SK-N-SH (cell line): ENCODE data around the gene PALM2AKAP2.

ENCODE experiments used
- POLR2AphosphoS5 ChIP-seq: IDR thresholded peaks from 2 replicates; pipeline ENCODE4 v1.6.1; 2012; ENCODE audit warnings: low read depth, low read length
- SMC3 ChIP-seq: IDR thresholded peaks from 2 replicates; pipeline ENCODE4 v1.6.1; 2012; ENCODE audit warnings: low read depth, low read length, improper control_type of control experiment
- TEAD4 ChIP-seq: IDR thresholded peaks from 2 replicates; pipeline ENCODE4 v1.4.0; 2012; ENCODE audit warnings: mild to moderate bottlenecking, borderline replicate concordance; ENCODE audit not compliant: insufficient read depth
- ZBTB33 ChIP-seq: IDR thresholded peaks from 2 replicates; pipeline ENCODE4 v1.4.0; 2012; ENCODE audit warnings: low read depth, borderline replicate concordance
- TF ChIP-seq, protein P1 (sequence below): fragments of 200-600 bp; sonication (generic); IDR thresholded peaks from 2 replicates; pipeline ENCODE4 v1.6.1; 2017; ENCODE audit warnings: antibody characterized with exemption, mild to moderate bottlenecking, moderate library complexity
- TF ChIP-seq, protein P2 (sequence below): fragments of 150-350 bp; IDR thresholded peaks from 2 replicates; pipeline ENCODE4 v1.6.1; 2017; ENCODE audit warnings: antibody characterized with exemption, low read length, low read depth, borderline replicate concordance

GRCh38 chr9:109812818-109813281 lies 32.9 kb downstream of the PALM2AKAP2 start:
- TF ChIP-seq, protein P1, sequence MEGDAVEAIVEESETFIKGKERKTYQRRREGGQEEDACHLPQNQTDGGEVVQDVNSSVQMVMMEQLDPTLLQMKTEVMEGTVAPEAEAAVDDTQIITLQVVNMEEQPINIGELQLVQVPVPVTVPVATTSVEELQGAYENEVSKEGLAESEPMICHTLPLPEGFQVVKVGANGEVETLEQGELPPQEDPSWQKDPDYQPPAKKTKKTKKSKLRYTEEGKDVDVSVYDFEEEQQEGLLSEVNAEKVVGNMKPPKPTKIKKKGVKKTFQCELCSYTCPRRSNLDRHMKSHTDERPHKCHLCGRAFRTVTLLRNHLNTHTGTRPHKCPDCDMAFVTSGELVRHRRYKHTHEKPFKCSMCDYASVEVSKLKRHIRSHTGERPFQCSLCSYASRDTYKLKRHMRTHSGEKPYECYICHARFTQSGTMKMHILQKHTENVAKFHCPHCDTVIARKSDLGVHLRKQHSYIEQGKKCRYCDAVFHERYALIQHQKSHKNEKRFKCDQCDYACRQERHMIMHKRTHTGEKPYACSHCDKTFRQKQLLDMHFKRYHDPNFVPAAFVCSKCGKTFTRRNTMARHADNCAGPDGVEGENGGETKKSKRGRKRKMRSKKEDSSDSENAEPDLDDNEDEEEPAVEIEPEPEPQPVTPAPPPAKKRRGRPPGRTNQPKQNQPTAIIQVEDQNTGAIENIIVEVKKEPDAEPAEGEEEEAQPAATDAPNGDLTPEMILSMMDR, result no peak
- TF ChIP-seq ZBTB33, result no peak
- no peak for TF ChIP-seq SMC3
- no peak for TF ChIP-seq TEAD4
- TF ChIP-seq, protein P2, sequence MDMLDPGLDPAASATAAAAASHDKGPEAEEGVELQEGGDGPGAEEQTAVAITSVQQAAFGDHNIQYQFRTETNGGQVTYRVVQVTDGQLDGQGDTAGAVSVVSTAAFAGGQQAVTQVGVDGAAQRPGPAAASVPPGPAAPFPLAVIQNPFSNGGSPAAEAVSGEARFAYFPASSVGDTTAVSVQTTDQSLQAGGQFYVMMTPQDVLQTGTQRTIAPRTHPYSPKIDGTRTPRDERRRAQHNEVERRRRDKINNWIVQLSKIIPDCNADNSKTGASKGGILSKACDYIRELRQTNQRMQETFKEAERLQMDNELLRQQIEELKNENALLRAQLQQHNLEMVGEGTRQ, result no peak
- no peak for TF ChIP-seq POLR2AphosphoS5
